VCaP (cell line): Measurements from ENCODE around the gene IRAK2.

Experiments used
- H3K27ac ChIP-seq: fragments of 450-650 bp; 2 replicates; pipeline ENCODE4 v1.5.1; 2017
- CTCF ChIP-seq: fragments of 450-650 bp; conservative IDR thresholded peaks from 2 replicates; pipeline ENCODE4 v1.5.1; 2017; ENCODE audit warnings: mild to moderate bottlenecking, moderate library complexity

The IRAK2 gene

GRCh38 chr3:10268116-10268515 lies 103.4 kb downstream of the IRAK2 start:
- no peak overlapping the region for H3K27ac ChIP-seq
- no peak for TF ChIP-seq CTCF

GRCh38 chr3:10268930-10269329 lies 104.2 kb downstream of the IRAK2 start:
- TF ChIP-seq CTCF: no peak
- no peak overlapping the region for H3K27ac ChIP-seq

- TF ChIP-seq CTCF: no peak
- H3K27ac ChIP-seq: no peak overlapping the region
Observed at GRCh38 chr3:10269443-10269842, 104.7 kb downstream of the IRAK2 start.

GRCh38 chr3:10272476-10272875 lies 107.8 kb downstream of the IRAK2 start:
- H3K27ac ChIP-seq: peak overlapping the region; percentile 50

- no peak for TF ChIP-seq CTCF
- peak overlapping the region; percentile 50 for H3K27ac ChIP-seq
Observed at GRCh38 chr3:10272977-10273376, 108.3 kb downstream of the IRAK2 start.

GRCh38 chr3:10273702-10274305 lies 109.1 kb downstream of the IRAK2 start:
- H3K27ac ChIP-seq: peak overlapping the region; percentile 50

GRCh38 chr3:10274601-10275000 lies 109.9 kb downstream of the IRAK2 start:
- no peak for TF ChIP-seq CTCF
- peak overlapping the region; percentile 50 for H3K27ac ChIP-seq

More at GRCh38 chr3:10273702-10274305, 109.1 kb downstream of the IRAK2 start:
- TF ChIP-seq CTCF: no peak

- H3K27ac ChIP-seq: no peak overlapping the region; the same call in 1 of the 2 replicates
- no peak for TF ChIP-seq CTCF
Observed at GRCh38 chr3:10277115-10277625, 112.5 kb downstream of the IRAK2 start.
